Thyroid gland (tissue), 4 donors: ENCODE results near the gene CENPK.

ENCODE experiments used
- POLR2A ChIP-seq, 2 donors: fragments of 450-650 bp; IDR thresholded peaks; one replicate each; pipeline ENCODE4 v1.6.1; 2017; ENCODE audit warnings: antibody characterized with exemption in 2 of 2, mild to moderate bottlenecking in 2 of 2, moderate library complexity in 1 of 2
- TF ChIP-seq, protein P1 (sequence below), 6 experiments: fragments of 200-600 bp in 3 of 6; fragments of 450-650 bp in 3 of 6; sonication (generic) in 3 of 6; IDR thresholded peaks; one replicate each; pipeline ENCODE4 v1.5.1; 2016 to 2019; ENCODE audit warnings: antibody characterized with exemption in 6 of 6, mild to moderate bottlenecking in 2 of 6, inconsistent platforms in 1 of 6, moderate library complexity in 1 of 6

DNA sequence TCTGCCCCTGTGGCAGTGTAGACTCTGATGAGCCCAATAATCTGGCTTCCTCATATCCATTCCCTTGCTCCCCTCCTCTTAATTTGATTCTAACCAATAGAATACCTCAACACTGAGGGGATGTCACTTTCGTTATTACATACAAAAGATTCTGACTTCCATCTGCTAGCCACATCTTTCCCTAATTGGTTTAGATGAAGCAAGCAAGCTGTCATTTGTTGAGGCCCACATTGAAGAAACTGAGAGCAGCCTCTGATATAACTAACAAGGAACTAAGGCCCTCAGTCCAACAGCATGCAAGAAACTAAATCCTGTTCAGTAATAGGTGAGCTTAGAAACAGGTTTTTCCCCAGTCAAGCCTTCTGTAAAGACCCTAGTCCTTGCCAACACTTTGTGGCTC is 87.1 kb downstream of the CENPK start:
- TF ChIP-seq, protein P1, sequence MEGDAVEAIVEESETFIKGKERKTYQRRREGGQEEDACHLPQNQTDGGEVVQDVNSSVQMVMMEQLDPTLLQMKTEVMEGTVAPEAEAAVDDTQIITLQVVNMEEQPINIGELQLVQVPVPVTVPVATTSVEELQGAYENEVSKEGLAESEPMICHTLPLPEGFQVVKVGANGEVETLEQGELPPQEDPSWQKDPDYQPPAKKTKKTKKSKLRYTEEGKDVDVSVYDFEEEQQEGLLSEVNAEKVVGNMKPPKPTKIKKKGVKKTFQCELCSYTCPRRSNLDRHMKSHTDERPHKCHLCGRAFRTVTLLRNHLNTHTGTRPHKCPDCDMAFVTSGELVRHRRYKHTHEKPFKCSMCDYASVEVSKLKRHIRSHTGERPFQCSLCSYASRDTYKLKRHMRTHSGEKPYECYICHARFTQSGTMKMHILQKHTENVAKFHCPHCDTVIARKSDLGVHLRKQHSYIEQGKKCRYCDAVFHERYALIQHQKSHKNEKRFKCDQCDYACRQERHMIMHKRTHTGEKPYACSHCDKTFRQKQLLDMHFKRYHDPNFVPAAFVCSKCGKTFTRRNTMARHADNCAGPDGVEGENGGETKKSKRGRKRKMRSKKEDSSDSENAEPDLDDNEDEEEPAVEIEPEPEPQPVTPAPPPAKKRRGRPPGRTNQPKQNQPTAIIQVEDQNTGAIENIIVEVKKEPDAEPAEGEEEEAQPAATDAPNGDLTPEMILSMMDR (IDR thresholded peaks at IDR 0.05): no peak
- TF ChIP-seq POLR2A (IDR thresholded peaks at IDR 0.05): no peak
